SH-SY5Y (cell line): Measurements from ENCODE around the gene GRPEL1.

ENCODE experiments used
- GATA2 ChIP-seq: IDR thresholded peaks from 2 replicates; pipeline ENCODE4 v1.6.1; 2011; ENCODE audit warnings: mild to moderate bottlenecking, low read depth, low read length
- GATA3 ChIP-seq: IDR thresholded peaks from 2 replicates; pipeline ENCODE4 v1.6.1; 2011; ENCODE audit warnings: low read depth, mild to moderate bottlenecking, low read length, moderate library complexity

GRCh38 chr4:7103031-7103606 lies 35.3 kb upstream of the GRPEL1 start:
- TF ChIP-seq GATA3 = no peak
- TF ChIP-seq GATA2 = no peak
